ENCODE measurements around the gene CETP. TPM values are rescaled to one million over a fixed set of nuclear protein-coding genes. Genes with fewer than 3 reads are reported as not detected.

CETP gene
- under 1 TPM; 0.05 to 0.84 (median 0.29) TPM for total RNA-seq

- 67 to 80% (median 80%) methylated on average over 1 to 8 of the region's 12 CpGs; no CpG with 5 or more reads in 5 of the 10 experiments for WGBS, 10 experiments
- peaks cover 0 to 4% of the 10 kb centered on the region in 2 donors for H3K4me1 ChIP-seq (replicated peaks in 1 of 2)
- no peak within 1 kb of the TSS for H3K27ac ChIP-seq
- no peak within 1 kb of the TSS for H3K4me3 ChIP-seq
- in situ Hi-C loops (cut with MboI; ENCODE audit: low pct_unique_long_range_greater_than_20kb in 2 of 9, low sequenced_read_pairs in 9 of 9, unreplicated experiment in 9 of 9), result no loop called here
- ATAC-seq (replicated peaks in 6 of 8), result peak in 1 of 8 experiments; percentile 16
Measured at GRCh38 chr16:56961851-56962281, at the start of gene CETP. TSS of gene CETP (plus strand) at chr16:56961950. CDS start at chr16:56961980, 30 bp downstream.

GRCh38 chr16:56912746-56913708 is 48.7 kb upstream of the CETP start:
- Histone ChIP-seq H3K27ac (no peak overlapping the region), H3K4me3 (no peak overlapping the region), H3K4me1 (replicated peaks in 1 of 2) (peaks cover 26 to 43% of the 10 kb centered on the region in 2 donors)
- ATAC-seq (replicated peaks in 6 of 8), result no peak
- in situ Hi-C loops (cut with MboI; ENCODE audit: low pct_unique_long_range_greater_than_20kb in 2 of 9, low sequenced_read_pairs in 9 of 9, unreplicated experiment in 9 of 9), result no loop called here
- 51 to 98% (median 94%) methylated on average over 3 to 13 of the region's 18 CpGs; no CpG with 5 or more reads in 2 of the 10 experiments for WGBS, 10 experiments

- no peak overlapping the region for H3K27ac ChIP-seq
- H3K4me1 ChIP-seq (replicated peaks in 1 of 2), result peaks cover 18 to 27% of the 10 kb centered on the region in 2 donors
- in situ Hi-C loops (cut with MboI; ENCODE audit: low pct_unique_long_range_greater_than_20kb in 2 of 9, low sequenced_read_pairs in 9 of 9, unreplicated experiment in 9 of 9), result no loop called here
- no peak overlapping the region for H3K4me3 ChIP-seq
- ATAC-seq (replicated peaks in 6 of 8), result no peak
- 93 to 100% (median 100%) methylated on average over 1 to 3 of the region's 7 CpGs; no CpG with 5 or more reads in 5 of the 10 experiments for WGBS, 10 experiments
Measured at GRCh38 chr16:56914896-56915295, 46.9 kb upstream of the CETP start.

- in situ Hi-C loops (cut with MboI; ENCODE audit: low pct_unique_long_range_greater_than_20kb in 2 of 9, low sequenced_read_pairs in 9 of 9, unreplicated experiment in 9 of 9), result no loop called here
- Histone ChIP-seq H3K4me3 (no peak overlapping the region), H3K27ac (no peak overlapping the region), H3K4me1 (replicated peaks in 1 of 2) (peaks cover 14 to 23% of the 10 kb centered on the region in 2 donors)
- ATAC-seq (replicated peaks in 6 of 8), result no peak
- WGBS, 10 experiments, result 50 to 83% (median 71%) methylated on average over 4 to 11 of the region's 13 CpGs
Measured at GRCh38 chr16:56915336-56916119, 46.2 kb upstream of the CETP start.

- peak in 1 of 8 experiments; percentile 59 for ATAC-seq (replicated peaks in 6 of 8)
- H3K4me3 ChIP-seq, result no peak overlapping the region
- 38 to 100% (median 87%) methylated on average over 1 to 5 of the region's 5 CpGs; no CpG with 5 or more reads in 1 of the 10 experiments for WGBS, 10 experiments
- in situ Hi-C loops (cut with MboI; ENCODE audit: low pct_unique_long_range_greater_than_20kb in 2 of 9, low sequenced_read_pairs in 9 of 9, unreplicated experiment in 9 of 9), result no loop called here
- no peak overlapping the region for H3K27ac ChIP-seq
- peaks cover 13 to 20% of the 10 kb centered on the region in 2 donors for H3K4me1 ChIP-seq (replicated peaks in 1 of 2)
Measured at GRCh38 chr16:56916571-56917403, 45.0 kb upstream of the CETP start.

GRCh38 chr16:56918467-56919012 is 43.2 kb upstream of the CETP start:
- in situ Hi-C loops (cut with MboI; ENCODE audit: low pct_unique_long_range_greater_than_20kb in 2 of 9, low sequenced_read_pairs in 9 of 9, unreplicated experiment in 9 of 9), result no loop called here
- Histone ChIP-seq H3K27ac (no peak overlapping the region), H3K4me1 (replicated peaks in 1 of 2) (peaks cover 6 to 8% of the 10 kb centered on the region in 2 donors), H3K4me3 (no peak overlapping the region)
- 60 to 96% (median 83%) methylated on average over 1 to 12 of the region's 12 CpGs for WGBS, 10 experiments
- ATAC-seq (replicated peaks in 6 of 8), result no peak

- WGBS, 10 experiments, result 21 to 97% (median 74%) methylated on average over 1 to 11 of the region's 11 CpGs; no CpG with 5 or more reads in 1 of the 10 experiments
- peaks cover 6 to 8% of the 10 kb centered on the region in 2 donors for H3K4me1 ChIP-seq (replicated peaks in 1 of 2)
- peak in 5 of 8 experiments; percentile 38 to 57 (median 44) for ATAC-seq (replicated peaks in 6 of 8)
- in situ Hi-C loops (cut with MboI; ENCODE audit: low pct_unique_long_range_greater_than_20kb in 2 of 9, low sequenced_read_pairs in 9 of 9, unreplicated experiment in 9 of 9), result no loop called here
- no peak overlapping the region for H3K4me3 ChIP-seq
- no peak overlapping the region for H3K27ac ChIP-seq
Measured at GRCh38 chr16:56919099-56919800, 42.5 kb upstream of the CETP start.

GRCh38 chr16:56921571-56921970 is 40.2 kb upstream of the CETP start:
- in situ Hi-C loops (cut with MboI; ENCODE audit: low pct_unique_long_range_greater_than_20kb in 2 of 9, low sequenced_read_pairs in 9 of 9, unreplicated experiment in 9 of 9), result no loop called here
- no peak overlapping the region for H3K27ac ChIP-seq

GRCh38 chr16:56923481-56924091 is 38.2 kb upstream of the CETP start:
- 43 to 93% (median 86%) methylated on average over 2 to 9 of the region's 9 CpGs; no CpG with 5 or more reads in 1 of the 10 experiments for WGBS, 10 experiments
- peak in 3 of 8 experiments; percentile 45 to 89 (median 61) for ATAC-seq (replicated peaks in 6 of 8)
- in situ Hi-C loops (cut with MboI; ENCODE audit: low pct_unique_long_range_greater_than_20kb in 2 of 9, low sequenced_read_pairs in 9 of 9, unreplicated experiment in 9 of 9), result no loop called here
- Histone ChIP-seq H3K27ac (no peak overlapping the region), H3K4me3 (no peak overlapping the region), H3K4me1 (replicated peaks in 1 of 2) (no peaks in the 10 kb centered on the region)

More at GRCh38 chr16:56921571-56921970, 40.2 kb upstream of the CETP start:
- Histone ChIP-seq H3K4me3 (no peak overlapping the region), H3K4me1 (replicated peaks in 1 of 2) (no peaks in the 10 kb centered on the region)
- 53 to 100% (median 83%) methylated on average over 1 to 4 of the region's 4 CpGs; no CpG with 5 or more reads in 4 of the 10 experiments for WGBS, 10 experiments
- no peak for ATAC-seq (replicated peaks in 6 of 8)

GRCh38 chr16:56927471-56927870 is 34.3 kb upstream of the CETP start:
- ATAC-seq (replicated peaks in 6 of 8), result no peak
- WGBS, 10 experiments, result 17 to 100% (median 70%) methylated on average over 1 to 2 of the region's 2 CpGs; no CpG with 5 or more reads in 6 of the 10 experiments
- H3K4me3 ChIP-seq, result no peak overlapping the region
- no peak overlapping the region for H3K27ac ChIP-seq
- in situ Hi-C loops (cut with MboI; ENCODE audit: low pct_unique_long_range_greater_than_20kb in 2 of 9, low sequenced_read_pairs in 9 of 9, unreplicated experiment in 9 of 9), result no loop called here
- peaks cover 11 to 15% of the 10 kb centered on the region in 2 donors for H3K4me1 ChIP-seq (replicated peaks in 1 of 2)

GRCh38 chr16:56929639-56930038 is 32.1 kb upstream of the CETP start:
- Histone ChIP-seq H3K4me3 (no peak overlapping the region), H3K27ac (no peak overlapping the region), H3K4me1 (replicated peaks in 1 of 2) (peaks cover 11 to 15% of the 10 kb centered on the region in 2 donors)
- in situ Hi-C loops (cut with MboI; ENCODE audit: low pct_unique_long_range_greater_than_20kb in 2 of 9, low sequenced_read_pairs in 9 of 9, unreplicated experiment in 9 of 9), result no loop called here
- 60 to 100% (median 95%) methylated on average over 1 to 3 of the region's 4 CpGs; no CpG with 5 or more reads in 4 of the 10 experiments for WGBS, 10 experiments
- ATAC-seq (replicated peaks in 6 of 8), result no peak
